ENCODE data around the gene ETFRF1. TPM values are rescaled to one million over a fixed set of nuclear protein-coding genes. Genes with fewer than 3 reads are reported as not detected.

ETFRF1 gene
- total RNA-seq, 2 donors from 2014 or later = 23.1 to 39.3 TPM

DNA sequence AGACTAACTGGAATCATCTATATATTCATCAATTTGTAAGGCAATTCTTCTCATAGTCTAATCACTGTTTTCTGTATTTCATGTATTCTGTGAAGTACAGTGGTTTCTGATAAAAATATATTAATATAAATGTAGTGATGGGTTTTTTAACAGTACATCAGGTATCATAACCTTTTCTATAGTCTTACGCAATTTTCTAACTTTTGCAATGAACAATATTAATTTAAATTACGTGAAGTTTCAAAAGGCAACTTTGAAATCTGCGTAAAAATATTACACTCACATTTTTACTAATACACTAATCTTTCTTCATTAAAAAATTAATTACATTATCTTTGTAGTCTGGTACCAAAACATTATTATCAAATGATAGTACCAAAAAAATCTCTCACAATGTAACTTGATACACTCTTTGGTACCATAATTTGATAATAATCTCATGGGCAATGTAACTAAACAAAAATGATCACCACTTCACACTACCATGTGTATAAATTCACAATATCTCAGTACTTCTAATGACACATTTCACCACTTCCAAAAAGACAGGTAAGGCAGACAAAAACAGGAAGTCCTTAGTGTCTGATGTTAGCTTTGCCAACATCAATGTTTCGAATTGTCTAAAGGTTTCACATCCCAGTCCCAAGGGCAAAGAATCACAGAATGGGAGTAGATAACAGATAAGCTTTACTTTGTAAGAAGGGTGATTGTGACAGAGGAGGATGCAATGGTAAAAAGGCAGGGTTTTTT is 8.8 kb upstream of the ETFRF1 start:
- TF ChIP-seq POLR2A (IDR thresholded peaks at IDR 0.05) (no peak), CTCF (IDR thresholded peaks at IDR 0.05) (no peak)
- H3K27me3 ChIP-seq (replicated peaks; ENCODE audit: insufficient read depth) = no peaks in the 10 kb centered on the region
- WGBS = 95% methylated on average over 4 of the region's 4 CpGs
- H3K36me3 ChIP-seq = no peaks in the 10 kb centered on the region
- intact Hi-C loops (cut with DNase I) = no loop called here
- H3K9me3 ChIP-seq = no peaks in the 10 kb centered on the region
- DNase-seq (ENCODE audit: low spot score) = no peak
- no peak overlapping the region for H3K27ac ChIP-seq
- no peak overlapping the region for H3K4me3 ChIP-seq
- no peaks in the 10 kb centered on the region for H3K4me1 ChIP-seq (replicated peaks)

- Histone ChIP-seq H3K36me3 (no peaks in the 10 kb centered on the region), H3K27me3 (replicated peaks; ENCODE audit: insufficient read depth) (no peaks in the 10 kb centered on the region), H3K4me1 (replicated peaks) (no peaks in the 10 kb centered on the region), H3K9me3 (no peaks in the 10 kb centered on the region), H3K4me3 (no peak overlapping the region), H3K27ac (no peak overlapping the region)
- TF ChIP-seq POLR2A (IDR thresholded peaks at IDR 0.05) = no peak
- no peak for TF ChIP-seq POLR2AphosphoS5 (IDR thresholded peaks at IDR 0.05)
- TF ChIP-seq CTCF (IDR thresholded peaks at IDR 0.05) = no peak
- no peak for DNase-seq (ENCODE audit: low spot score)
- WGBS = 83% methylated on average over 3 of the region's 3 CpGs
- intact Hi-C loops (cut with DNase I) = no loop called here
Measured at GRCh38 chr12:25186788-25187402, 8.1 kb upstream of the ETFRF1 start.

DNA sequence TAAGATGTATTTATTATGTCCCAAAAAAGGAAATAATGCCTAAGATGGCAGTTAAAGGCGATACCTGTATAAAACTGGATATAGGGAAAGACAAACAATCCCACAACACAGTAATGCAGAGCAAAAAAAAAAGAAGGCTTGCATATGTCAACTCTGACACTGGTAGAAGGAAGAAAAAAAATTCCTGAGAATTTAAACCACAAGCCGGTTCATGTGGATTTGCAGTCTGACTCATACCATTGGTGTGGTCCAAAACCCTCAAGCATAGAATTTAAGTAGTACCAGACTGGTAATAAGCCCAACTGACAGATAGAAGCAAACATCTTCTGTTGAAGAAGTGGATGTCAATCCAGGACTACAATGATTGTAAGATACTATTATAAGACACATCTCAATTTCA is 7.3 kb upstream of the ETFRF1 start:
- DNase-seq (ENCODE audit: low spot score) = no peak
- 66% methylated on average over 2 of the region's 2 CpGs for WGBS
- intact Hi-C loops (cut with DNase I) = no loop called here
- TF ChIP-seq CTCF (IDR thresholded peaks at IDR 0.05) (no peak), POLR2AphosphoS5 (IDR thresholded peaks at IDR 0.05) (no peak), POLR2A (IDR thresholded peaks at IDR 0.05) (no peak)
- H3K4me3 ChIP-seq = no peak overlapping the region
- H3K36me3 ChIP-seq = no peaks in the 10 kb centered on the region
- no peaks in the 10 kb centered on the region for H3K9me3 ChIP-seq
- H3K27ac ChIP-seq = no peak overlapping the region
- H3K27me3 ChIP-seq (replicated peaks; ENCODE audit: insufficient read depth) = no peaks in the 10 kb centered on the region
- H3K4me1 ChIP-seq (replicated peaks) = no peaks in the 10 kb centered on the region

- Histone ChIP-seq H3K4me1 (replicated peaks) (peaks cover 3% of the 10 kb centered on the region), H3K27me3 (replicated peaks; ENCODE audit: insufficient read depth) (no peaks in the 10 kb centered on the region), H3K36me3 (no peaks in the 10 kb centered on the region), H3K9me3 (no peaks in the 10 kb centered on the region), H3K27ac (no peak overlapping the region), H3K4me3 (no peak overlapping the region)
- intact Hi-C loops (cut with DNase I) = loop anchor here (10.0 kb wide), 1 partner anchor 55 kb away; no protein-coding TSS in a partner anchor
- DNase-seq (ENCODE audit: low spot score) = no peak
- no peak for TF ChIP-seq POLR2A (IDR thresholded peaks at IDR 0.05)
- no peak for TF ChIP-seq POLR2AphosphoS5 (IDR thresholded peaks at IDR 0.05)
- no peak for TF ChIP-seq CTCF (IDR thresholded peaks at IDR 0.05)
Measured at GRCh38 chr12:25189656-25190055, 5.4 kb upstream of the ETFRF1 start.

- H3K27ac ChIP-seq = no peak overlapping the region
- no peak for DNase-seq (ENCODE audit: low spot score)
- no peaks in the 10 kb centered on the region for H3K36me3 ChIP-seq
- peaks cover 3% of the 10 kb centered on the region for H3K4me1 ChIP-seq (replicated peaks)
- no peaks in the 10 kb centered on the region for H3K9me3 ChIP-seq
- no peak overlapping the region for H3K4me3 ChIP-seq
- 90% methylated on average over 6 of the region's 6 CpGs for WGBS
- intact Hi-C loops (cut with DNase I) = loop anchor here (10.0 kb wide), 1 partner anchor 54 kb away; no protein-coding TSS in a partner anchor
- no peaks in the 10 kb centered on the region for H3K27me3 ChIP-seq (replicated peaks; ENCODE audit: insufficient read depth)
- TF ChIP-seq CTCF (IDR thresholded peaks at IDR 0.05) (no peak), POLR2A (IDR thresholded peaks at IDR 0.05) (no peak), POLR2AphosphoS5 (IDR thresholded peaks at IDR 0.05) (no peak)
Measured at GRCh38 chr12:25190793-25191192, 4.2 kb upstream of the ETFRF1 start.
